Midbrain (tissue), 1 donor: ENCODE measurements around the gene OR8K5.
"Not testable (repeated sequence)": the region's sequence is repeated elsewhere in the genome, so short reads cannot be mapped to it uniquely, and the experiment has no call there.

ENCODE experiments used
- DNase-seq: peaks from one replicate; lab custom pipeline; 2025; lab: John Stamatoyannopoulos, UW

Gene OR8K5

GRCh38 chr11:56160217-56160616 lies at the start of gene OR8K5:
OR8K5 (minus strand) TSS chr11:56160317; CDS start chr11:56160317, 0 bp downstream.
- no peak for DNase-seq

- DNase-seq: no peak
These were observed 47.7 kb upstream of the OR8K5 start for GRCh38 chr11:56207790-56208189.

GRCh38 chr11:56197367-56197766 lies 37.2 kb upstream of the OR8K5 start:
- no peak for DNase-seq

- DNase-seq: no peak
These were observed 36.6 kb upstream of the OR8K5 start for GRCh38 chr11:56196705-56197104.

GRCh38 chr11:56188602-56189001 lies 28.5 kb upstream of the OR8K5 start:
- no peak for DNase-seq

- DNase-seq: no peak
These were observed 23.3 kb upstream of the OR8K5 start for GRCh38 chr11:56183459-56183858.

GRCh38 chr11:56176318-56176717 lies 16.2 kb upstream of the OR8K5 start, which contains the start of gene OR5J2:
OR5J2 (plus strand) TSS chr11:56176618; CDS start chr11:56176618, 0 bp downstream.
- DNase-seq: no peak

GRCh38 chr11:56172256-56172830 lies 12.2 kb upstream of the OR8K5 start:
- DNase-seq: no peak

- no peak for DNase-seq
These were observed 3.7 kb upstream of the OR8K5 start for GRCh38 chr11:56163804-56164203.

GRCh38 chr11:56152333-56152732 lies 7.8 kb downstream of the OR8K5 start:
- DNase-seq: no peak

- DNase-seq: no peak
These were observed 8.7 kb downstream of the OR8K5 start for GRCh38 chr11:56151376-56151775.

GRCh38 chr11:56143681-56144080 lies 16.4 kb downstream of the OR8K5 start:
- DNase-seq: not testable (repeated sequence)

- no peak for DNase-seq
These were observed 19.9 kb downstream of the OR8K5 start, which contains the start of gene OR8J3 for GRCh38 chr11:56140151-56140661. OR8J3 (minus strand) TSS chr11:56140201; CDS start chr11:56137718, 2,483 bp downstream.

GRCh38 chr11:56122073-56122472 lies 38.0 kb downstream of the OR8K5 start, which contains the start of gene OR8H3:
OR8H3 (plus strand) TSS chr11:56122373; CDS start chr11:56122373, 0 bp downstream.
- no peak for DNase-seq
